NT2/D1 (cell line): ENCODE measurements around the gene DISC1.

Experiments
- SUZ12 ChIP-seq: IDR thresholded peaks from 2 replicates; pipeline ENCODE4 v1.6.1; 2011; ENCODE audit not compliant: insufficient read length, insufficient read depth; ENCODE audit errors: extremely low read depth
- YY1 ChIP-seq: IDR thresholded peaks from 2 replicates; pipeline ENCODE4 v1.6.1; 2011; ENCODE audit not compliant: insufficient read length, insufficient read depth
- ZNF274 ChIP-seq: IDR thresholded peaks from 2 replicates; pipeline ENCODE4 v1.6.1; 2011; ENCODE audit warnings: mild to moderate bottlenecking, low read depth, low read length

DNA sequence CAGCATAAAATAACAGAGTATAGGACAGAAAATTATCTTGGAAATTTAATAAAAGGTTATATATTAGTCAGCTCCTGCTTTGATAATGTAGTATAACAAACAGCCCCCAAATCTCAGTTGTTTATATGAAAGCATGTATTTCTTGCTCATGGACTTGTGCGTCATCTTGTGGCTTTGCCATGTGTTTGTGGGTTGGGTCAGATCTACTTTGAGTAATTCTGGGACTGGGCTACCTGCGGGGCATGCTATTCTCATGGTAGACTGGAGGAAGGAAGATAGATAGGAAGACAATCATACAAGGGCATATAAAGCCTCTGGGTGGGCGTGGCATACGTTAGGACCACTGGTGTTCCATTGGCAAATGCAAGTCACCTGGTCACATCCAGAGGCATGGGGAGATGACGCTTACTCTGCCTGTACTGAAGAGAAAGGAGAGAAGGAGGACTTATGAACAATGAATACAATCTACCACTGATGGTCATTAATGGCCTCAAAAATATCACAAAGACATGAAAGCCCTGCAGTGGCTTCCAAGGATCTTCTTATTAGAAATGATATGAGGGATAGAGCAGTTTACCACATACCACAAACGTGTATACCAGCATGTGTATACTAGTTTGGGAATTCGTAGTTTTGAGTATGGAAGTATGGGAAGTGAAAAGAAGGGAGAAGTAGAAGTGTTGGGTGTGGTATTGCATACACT, 267.0 kb downstream of the DISC1 start:
- TF ChIP-seq ZNF274 (no peak), SUZ12 (no peak), YY1 (no peak)
